ENCODE results near the gene SMCO1.
A peak's percentile ranks its signal among the peaks of the same experiment; 100 is the strongest.
"Not testable (repeated sequence)": the region's sequence is repeated elsewhere in the genome, so short reads cannot be mapped to it uniquely, and the experiment has no call there.

Gene SMCO1

GRCh38 chr3:196519718-196520082 lies 4.6 kb upstream of the SMCO1 start:
- DNase-seq, result peak; percentile 20

GRCh38 chr3:196518966-196519717 lies 4.0 kb upstream of the SMCO1 start:
- DNase-seq, result peak; percentile 70

- no peak for DNase-seq
Observed at GRCh38 chr3:196517919-196518318, 2.8 kb upstream of the SMCO1 start.

GRCh38 chr3:196517162-196517800 lies 2.1 kb upstream of the SMCO1 start:
- DNase-seq, result no peak

GRCh38 chr3:196514350-196514716 lies 813 bp downstream of the SMCO1 start:
- DNase-seq, result no peak

GRCh38 chr3:196513697-196514349 lies 1.3 kb downstream of the SMCO1 start:
- DNase-seq, result no peak

- DNase-seq, result not testable (repeated sequence)
Observed at GRCh38 chr3:196511646-196512425, 3.3 kb downstream of the SMCO1 start.

GRCh38 chr3:196511108-196511507 lies 4.0 kb downstream of the SMCO1 start:
- DNase-seq, result not testable (repeated sequence)

GRCh38 chr3:196506687-196507086 lies 8.5 kb downstream of the SMCO1 start:
- no peak for DNase-seq

GRCh38 chr3:196504556-196504955 lies 10.6 kb downstream of the SMCO1 start:
- DNase-seq, result no peak

GRCh38 chr3:196504077-196504398 lies 11.1 kb downstream of the SMCO1 start:
- not testable (repeated sequence) for DNase-seq

- peak; percentile 91 for DNase-seq
Observed at GRCh38 chr3:196503196-196504076, 11.7 kb downstream of the SMCO1 start, which contains the start of gene RNF168. Gene RNF168, minus strand, starts transcription at chr3:196503768. Its CDS starts 595 bp downstream, at chr3:196503173.

- DNase-seq, result peak; percentile 65
Observed at GRCh38 chr3:196502775-196503195, 12.4 kb downstream of the SMCO1 start.

- peak; percentile 21 for DNase-seq
Observed at GRCh38 chr3:196501316-196502044, 13.7 kb downstream of the SMCO1 start.

- no peak for DNase-seq
Observed at GRCh38 chr3:196499807-196500524, 15.2 kb downstream of the SMCO1 start.

GRCh38 chr3:196499061-196499460 lies 16.1 kb downstream of the SMCO1 start:
- DNase-seq, result no peak

- DNase-seq, result no peak
Observed at GRCh38 chr3:196498297-196498696, 16.8 kb downstream of the SMCO1 start.

GRCh38 chr3:196496183-196496582 lies 19.0 kb downstream of the SMCO1 start:
- DNase-seq, result no peak

- no peak for DNase-seq
Observed at GRCh38 chr3:196493292-196493691, 21.9 kb downstream of the SMCO1 start.

- DNase-seq, result no peak
Observed at GRCh38 chr3:196492080-196492479, 23.1 kb downstream of the SMCO1 start.

GRCh38 chr3:196489747-196490146 lies 25.4 kb downstream of the SMCO1 start:
- DNase-seq, result no peak

Data from CD4-positive, alpha-beta T cell treated with Interleukin-10 for 1 hour (primary cell).